ENCODE measurements around the gene AMPD2.

DNA sequence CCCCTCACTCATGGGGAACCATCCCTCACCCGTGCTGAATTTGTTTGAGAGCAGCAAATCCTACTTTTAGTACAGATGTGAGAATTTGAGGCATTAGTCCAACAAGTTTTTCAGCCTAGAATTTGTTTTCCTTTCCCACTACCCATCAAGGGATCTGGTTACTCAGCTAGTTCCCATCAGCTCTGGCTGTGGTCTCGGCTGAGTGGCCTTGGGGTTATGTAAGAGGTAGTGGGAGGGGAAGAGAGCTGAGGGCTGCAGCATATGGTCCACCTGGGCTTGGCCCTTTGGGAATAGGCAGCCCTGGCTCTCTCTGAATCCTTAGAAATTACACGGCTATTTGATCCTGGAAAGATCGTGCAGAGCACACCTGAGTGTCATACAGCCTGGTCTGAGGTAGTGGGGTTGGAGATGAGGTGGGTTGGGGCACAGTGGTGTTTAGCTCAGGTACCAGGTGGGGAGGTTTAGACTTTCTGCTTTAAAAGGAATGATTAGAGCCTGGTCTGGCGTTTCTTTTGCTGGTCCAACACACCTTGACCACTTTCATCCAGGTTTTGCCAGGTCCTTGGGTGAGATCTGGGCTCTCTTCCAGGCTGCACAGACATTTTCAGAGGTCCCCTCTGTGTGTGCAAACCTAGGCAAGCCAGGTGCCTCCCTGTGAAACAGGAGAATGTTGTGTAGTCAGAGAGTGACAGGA is 40.5 kb downstream of the AMPD2 start:
- TF ChIP-seq POLR2A (IDR thresholded peaks at IDR 0.05) = no peak
- TF ChIP-seq, protein P1, sequence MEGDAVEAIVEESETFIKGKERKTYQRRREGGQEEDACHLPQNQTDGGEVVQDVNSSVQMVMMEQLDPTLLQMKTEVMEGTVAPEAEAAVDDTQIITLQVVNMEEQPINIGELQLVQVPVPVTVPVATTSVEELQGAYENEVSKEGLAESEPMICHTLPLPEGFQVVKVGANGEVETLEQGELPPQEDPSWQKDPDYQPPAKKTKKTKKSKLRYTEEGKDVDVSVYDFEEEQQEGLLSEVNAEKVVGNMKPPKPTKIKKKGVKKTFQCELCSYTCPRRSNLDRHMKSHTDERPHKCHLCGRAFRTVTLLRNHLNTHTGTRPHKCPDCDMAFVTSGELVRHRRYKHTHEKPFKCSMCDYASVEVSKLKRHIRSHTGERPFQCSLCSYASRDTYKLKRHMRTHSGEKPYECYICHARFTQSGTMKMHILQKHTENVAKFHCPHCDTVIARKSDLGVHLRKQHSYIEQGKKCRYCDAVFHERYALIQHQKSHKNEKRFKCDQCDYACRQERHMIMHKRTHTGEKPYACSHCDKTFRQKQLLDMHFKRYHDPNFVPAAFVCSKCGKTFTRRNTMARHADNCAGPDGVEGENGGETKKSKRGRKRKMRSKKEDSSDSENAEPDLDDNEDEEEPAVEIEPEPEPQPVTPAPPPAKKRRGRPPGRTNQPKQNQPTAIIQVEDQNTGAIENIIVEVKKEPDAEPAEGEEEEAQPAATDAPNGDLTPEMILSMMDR (IDR thresholded peaks at IDR 0.05) = no peak

Measured in transverse colon (tissue), 3 donors.